GM21423 (cell line): Measurements from ENCODE around the gene LCAT.

Experiments used
- ATAC-seq: cut with Tn5 transposase; IDR thresholded peaks from one replicate; pipeline ENCODE4 v1.9.1; 2021; ENCODE audit warnings: mild to moderate bottlenecking, moderate library complexity; ENCODE audit not compliant: unreplicated experiment

The LCAT gene

GRCh38 chr16:67934306-67935100 is 9.4 kb downstream of the LCAT start:
- no peak for ATAC-seq

- no peak for ATAC-seq
These were observed 10.1 kb downstream of the LCAT start for GRCh38 chr16:67933805-67934204.

GRCh38 chr16:67932462-67932840 is 11.5 kb downstream of the LCAT start:
- ATAC-seq = no peak

GRCh38 chr16:67931712-67932461 is 12.0 kb downstream of the LCAT start, which contains the start of gene CTRL:
Gene CTRL (minus strand): TSS chr16:67931862. CDS start chr16:67931852, 10 bp downstream.
- ATAC-seq = no peak

GRCh38 chr16:67930678-67931211 is 13.2 kb downstream of the LCAT start:
- no peak for ATAC-seq

- no peak for ATAC-seq
These were observed 13.7 kb downstream of the LCAT start for GRCh38 chr16:67930191-67930590.

GRCh38 chr16:67928561-67929364 is 15.2 kb downstream of the LCAT start:
- ATAC-seq = no peak

GRCh38 chr16:67928147-67928546 is 15.8 kb downstream of the LCAT start:
- ATAC-seq = no peak

GRCh38 chr16:67927131-67927941 is 16.6 kb downstream of the LCAT start:
- ATAC-seq = no peak

- no peak for ATAC-seq
These were observed 17.7 kb downstream of the LCAT start for GRCh38 chr16:67926181-67926750.

GRCh38 chr16:67924140-67924906 is 19.6 kb downstream of the LCAT start:
- ATAC-seq = no peak

GRCh38 chr16:67923414-67924116 is 20.4 kb downstream of the LCAT start:
- ATAC-seq = no peak

- no peak for ATAC-seq
These were observed 21.2 kb downstream of the LCAT start for GRCh38 chr16:67922740-67923139.

- ATAC-seq = no peak
These were observed 21.7 kb downstream of the LCAT start for GRCh38 chr16:67922221-67922620.

GRCh38 chr16:67919622-67920221 is 24.2 kb downstream of the LCAT start:
- no peak for ATAC-seq

GRCh38 chr16:67917852-67918236 is 26.1 kb downstream of the LCAT start:
- no peak for ATAC-seq

- ATAC-seq = no peak
These were observed 26.6 kb downstream of the LCAT start for GRCh38 chr16:67917140-67917851.
